Measurements from ENCODE around the gene OLFM3. TPM values are rescaled to one million over a fixed set of nuclear protein-coding genes. Genes with fewer than 3 reads are reported as not detected.

The OLFM3 gene
- total RNA-seq, 1 donor from 2014 or later = not detected

GRCh38 chr1:101907264-101907663, 89.5 kb downstream of the OLFM3 start:
- Mint-ChIP-seq H3K9me3 (ENCODE audit: low read depth) (no peaks in the 10 kb centered on the region), H3K4me1 (ENCODE audit: low read depth) (no peaks in the 10 kb centered on the region)

GRCh38 chr1:101905283-101905835, 91.4 kb downstream of the OLFM3 start:
- H3K9me3 Mint-ChIP-seq (ENCODE audit: low read depth) = no peaks in the 10 kb centered on the region
- no peak for DNase-seq (ENCODE audit: low spot score)
- no peak overlapping the region for H3K27ac Mint-ChIP-seq (ENCODE audit: unreplicated experiment)
- no peaks in the 10 kb centered on the region for H3K36me3 Mint-ChIP-seq (ENCODE audit: low read depth)
- H3K4me3 Mint-ChIP-seq (ENCODE audit: unreplicated experiment) = no peak overlapping the region
- no peaks in the 10 kb centered on the region for H3K4me1 Mint-ChIP-seq (ENCODE audit: low read depth)
- peaks cover 3% of the 10 kb centered on the region for H3K27me3 Mint-ChIP-seq (ENCODE audit: low read depth)
- TF ChIP-seq CTCF (IDR thresholded peaks at IDR 0.05) = no peak

More at GRCh38 chr1:101907264-101907663, 89.5 kb downstream of the OLFM3 start:
- no peak for DNase-seq (ENCODE audit: low spot score)
- TF ChIP-seq CTCF (IDR thresholded peaks at IDR 0.05) = no peak
- Mint-ChIP-seq H3K27me3 (ENCODE audit: low read depth) (peaks cover 3% of the 10 kb centered on the region), H3K27ac (ENCODE audit: unreplicated experiment) (no peak overlapping the region), H3K36me3 (ENCODE audit: low read depth) (no peaks in the 10 kb centered on the region), H3K4me3 (ENCODE audit: unreplicated experiment) (no peak overlapping the region)

GRCh38 chr1:101902199-101902598, 94.5 kb downstream of the OLFM3 start:
- H3K27ac Mint-ChIP-seq (ENCODE audit: unreplicated experiment) = no peak overlapping the region
- DNase-seq (ENCODE audit: low spot score) = no peak
- no peaks in the 10 kb centered on the region for H3K4me1 Mint-ChIP-seq (ENCODE audit: low read depth)
- H3K36me3 Mint-ChIP-seq (ENCODE audit: low read depth) = no peaks in the 10 kb centered on the region
- no peak for TF ChIP-seq CTCF (IDR thresholded peaks at IDR 0.05)
- no peaks in the 10 kb centered on the region for H3K27me3 Mint-ChIP-seq (ENCODE audit: low read depth)
- no peak overlapping the region for H3K4me3 Mint-ChIP-seq (ENCODE audit: unreplicated experiment)
- no peaks in the 10 kb centered on the region for H3K9me3 Mint-ChIP-seq (ENCODE audit: low read depth)

GRCh38 chr1:101898137-101898536, 98.6 kb downstream of the OLFM3 start:
- H3K4me3 Mint-ChIP-seq (ENCODE audit: unreplicated experiment) = no peak overlapping the region
- no peaks in the 10 kb centered on the region for H3K4me1 Mint-ChIP-seq (ENCODE audit: low read depth)
- TF ChIP-seq CTCF (IDR thresholded peaks at IDR 0.05) = no peak
- H3K27ac Mint-ChIP-seq (ENCODE audit: unreplicated experiment) = no peak overlapping the region
- H3K27me3 Mint-ChIP-seq (ENCODE audit: low read depth) = no peaks in the 10 kb centered on the region
- no peaks in the 10 kb centered on the region for H3K9me3 Mint-ChIP-seq (ENCODE audit: low read depth)
- H3K36me3 Mint-ChIP-seq (ENCODE audit: low read depth) = no peaks in the 10 kb centered on the region
- DNase-seq (ENCODE audit: low spot score) = no peak

GRCh38 chr1:101884621-101885020, 112.1 kb downstream of the OLFM3 start:
- Mint-ChIP-seq H3K36me3 (ENCODE audit: low read depth) (no peaks in the 10 kb centered on the region), H3K4me1 (ENCODE audit: low read depth) (no peaks in the 10 kb centered on the region), H3K27ac (ENCODE audit: unreplicated experiment) (no peak overlapping the region), H3K9me3 (ENCODE audit: low read depth) (peaks cover 3% of the 10 kb centered on the region), H3K4me3 (ENCODE audit: unreplicated experiment) (no peak overlapping the region), H3K27me3 (ENCODE audit: low read depth) (no peaks in the 10 kb centered on the region)
- no peak for DNase-seq (ENCODE audit: low spot score)
- no peak for TF ChIP-seq CTCF (IDR thresholded peaks at IDR 0.05)

Data from chondrocyte (in vitro differentiated cells).